ENCODE data around the gene DCD.

Gene DCD

GRCh38 chr12:54605138-54605970, 42.8 kb downstream of the DCD start:
- no peak for DNase-seq

GRCh38 chr12:54604436-54604835, 43.7 kb downstream of the DCD start:
- DNase-seq = no peak

DNA sequence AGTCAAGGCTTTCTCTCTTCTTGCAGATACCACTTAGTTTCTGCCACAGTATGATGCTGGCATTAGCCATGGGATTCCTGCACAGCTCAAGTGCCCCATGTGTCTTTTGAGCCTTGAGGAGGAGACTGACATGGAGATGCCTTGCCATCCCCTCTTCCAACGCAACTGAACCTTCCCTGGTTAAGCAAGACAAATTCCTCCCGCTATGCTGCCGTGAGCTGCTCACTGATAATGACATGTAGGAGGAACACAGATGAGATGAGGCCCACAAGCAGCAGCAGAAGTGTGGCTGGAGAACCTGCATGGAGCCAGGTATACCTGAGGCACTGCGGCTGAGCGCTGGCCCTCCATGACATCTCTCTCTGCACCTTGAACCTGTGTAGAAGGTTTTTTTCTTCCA, 44.3 kb downstream of the DCD start:
- DNase-seq = no peak

DNA sequence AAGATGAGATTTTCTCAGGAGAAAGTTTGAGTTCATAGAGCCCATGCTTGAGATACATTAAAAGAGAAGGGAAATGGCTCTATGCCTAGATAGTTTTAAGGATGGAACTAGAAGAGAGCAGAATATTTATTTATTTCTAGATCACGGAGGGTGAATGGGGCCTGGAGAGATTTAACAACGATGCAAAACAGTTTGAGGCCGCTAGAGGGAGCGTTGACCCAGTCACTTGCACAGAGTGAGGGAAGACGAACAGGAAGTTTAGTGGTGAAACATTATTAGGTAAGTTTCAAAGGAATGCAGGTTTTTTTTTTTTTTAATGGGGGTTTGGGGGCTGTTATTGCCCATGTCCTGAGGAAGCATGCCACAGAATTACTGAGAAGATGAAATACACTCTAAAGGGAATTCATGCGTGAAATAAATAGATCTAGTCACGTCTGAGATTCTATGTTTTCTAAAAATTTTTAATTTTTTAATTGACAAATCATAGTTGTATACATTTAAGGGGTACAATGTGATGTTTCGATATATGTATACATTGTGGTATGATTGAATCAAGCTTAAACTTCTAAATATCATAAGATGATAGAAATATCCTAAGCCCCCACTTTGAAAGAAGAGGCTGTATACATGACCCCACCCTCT, 44.9 kb downstream of the DCD start:
- peak; percentile 21 to 32 for DNase-seq

- no peak for DNase-seq
These were observed 45.5 kb downstream of the DCD start for GRCh38 chr12:54602661-54603060.

- no peak for DNase-seq
These were observed 46.3 kb downstream of the DCD start for GRCh38 chr12:54601841-54602240.

DNA sequence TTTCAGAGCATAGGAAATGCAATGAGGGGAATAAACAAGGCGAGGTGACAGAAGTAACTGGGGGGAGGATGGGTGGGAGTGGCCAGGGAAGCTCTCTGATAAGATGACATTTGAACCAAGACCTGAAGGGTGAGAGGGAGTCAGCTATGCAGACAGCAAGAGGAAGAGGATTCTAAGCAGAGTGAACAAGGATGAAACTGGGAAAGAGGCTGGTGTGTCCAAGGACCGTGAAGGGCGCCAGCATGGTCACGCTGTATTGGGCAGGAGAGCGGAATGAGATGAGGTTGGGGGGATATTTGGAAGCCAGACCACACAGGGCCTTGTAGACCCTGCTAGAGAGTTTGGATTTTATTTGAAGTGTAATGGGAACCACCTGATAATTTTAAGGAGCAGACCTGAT, 49.2 kb downstream of the DCD start:
- DNase-seq = no peak

DNA sequence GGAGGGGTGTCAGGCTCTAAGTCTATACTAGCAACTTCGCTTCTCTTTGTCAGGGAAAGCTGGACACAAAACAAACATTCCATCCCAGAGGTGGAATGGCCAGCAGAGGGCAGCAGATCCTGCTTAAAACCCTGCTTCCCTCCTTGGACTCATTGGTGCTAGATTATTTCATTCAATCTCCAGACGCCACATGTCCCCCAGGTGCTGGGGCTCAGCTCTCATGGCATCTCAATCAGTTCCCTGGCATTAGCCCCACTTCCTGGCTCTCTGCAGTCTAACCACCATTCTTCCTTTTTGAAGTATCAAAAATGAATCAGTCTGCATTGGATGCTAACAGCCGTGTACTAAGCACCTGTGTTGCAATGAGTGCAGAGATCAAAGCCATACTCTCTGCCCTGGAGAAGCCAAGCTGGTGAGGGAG, 51.6 kb downstream of the DCD start:
- peak; percentile 34 to 47 for DNase-seq

DNA sequence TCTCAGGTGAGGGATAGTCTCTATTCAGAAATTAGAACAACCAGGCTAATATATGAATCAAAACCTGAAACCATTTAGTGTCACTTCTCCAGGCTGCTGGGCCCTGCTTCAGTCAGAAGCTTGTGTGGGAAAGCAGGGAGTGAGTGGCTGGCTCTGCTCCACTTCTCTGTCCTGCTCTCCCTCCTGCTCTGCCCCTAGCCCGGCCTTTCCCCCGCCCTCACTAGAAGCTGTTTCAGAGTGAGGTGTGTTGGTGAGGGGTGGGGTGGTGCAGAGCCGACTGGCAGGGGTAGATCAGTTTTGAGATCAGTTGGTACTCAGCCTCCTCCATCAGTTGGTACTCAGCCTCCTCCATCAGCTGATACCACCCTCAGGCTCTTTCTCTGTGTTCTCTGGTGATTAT, 52.7 kb downstream of the DCD start:
- DNase-seq = no peak
